HG03280 (cell line): ENCODE results near the gene CTU1.

Experiments
- ATAC-seq: cut with Tn5 transposase; IDR thresholded peaks from one replicate; pipeline ENCODE4 v1.9.1; 2021; ENCODE audit warnings: mild to moderate bottlenecking, moderate library complexity; ENCODE audit not compliant: unreplicated experiment

CTU1 gene

DNA sequence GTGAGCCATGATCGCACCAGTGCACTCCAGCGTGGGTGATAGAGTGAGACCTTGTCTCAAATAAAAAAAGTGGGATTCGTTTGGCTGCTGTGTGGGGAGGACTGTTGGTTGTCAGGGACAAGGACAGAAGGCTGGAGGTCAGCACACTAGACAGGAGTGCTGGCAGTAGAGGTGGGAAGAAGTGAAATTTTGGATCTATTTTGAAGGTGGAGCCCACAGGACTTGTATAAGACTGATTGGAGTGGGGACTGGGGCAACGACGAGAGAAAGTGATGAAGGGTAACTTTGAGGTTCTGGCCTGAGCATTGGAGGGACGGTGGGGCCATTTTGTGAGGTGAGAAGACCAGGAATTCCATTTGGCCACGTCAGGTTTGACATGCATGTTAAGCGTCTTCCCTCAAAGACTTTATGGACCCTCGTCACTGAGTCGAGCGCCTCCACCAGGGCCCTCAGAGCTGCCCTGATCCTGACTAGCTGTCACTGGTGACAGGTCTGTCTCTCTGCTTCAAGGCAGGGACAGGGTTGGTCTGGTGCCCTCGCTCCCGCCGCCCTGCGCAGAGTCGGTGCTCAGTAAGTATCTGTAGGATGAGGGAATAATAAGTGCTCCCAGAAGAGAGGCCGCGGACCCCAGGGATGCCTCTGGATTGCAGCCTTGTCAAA lies 673 bp downstream of the CTU1 start:
- ATAC-seq = peak; percentile 5

DNA sequence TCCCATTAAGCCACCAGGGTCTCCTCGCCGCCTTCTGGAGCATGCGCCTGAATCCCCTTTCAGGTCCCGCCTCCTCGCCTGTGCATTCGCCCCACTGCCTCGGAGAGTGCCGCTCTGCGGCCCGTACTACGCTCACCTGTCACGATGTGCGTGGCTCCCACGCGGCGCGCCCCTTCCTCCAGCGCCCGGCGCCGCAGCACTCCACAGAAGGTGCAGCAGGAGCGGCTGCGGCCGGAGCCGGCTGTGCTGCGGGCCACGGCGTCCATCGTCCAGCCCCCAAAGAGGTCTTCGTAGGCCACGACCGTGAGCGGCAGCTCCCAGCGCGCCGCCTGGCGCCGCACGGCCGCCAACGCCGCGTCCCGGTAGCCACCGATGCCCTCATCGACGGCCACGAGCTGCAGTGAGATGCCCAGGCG lies 4.3 kb downstream of the CTU1 start:
- ATAC-seq = no peak

DNA sequence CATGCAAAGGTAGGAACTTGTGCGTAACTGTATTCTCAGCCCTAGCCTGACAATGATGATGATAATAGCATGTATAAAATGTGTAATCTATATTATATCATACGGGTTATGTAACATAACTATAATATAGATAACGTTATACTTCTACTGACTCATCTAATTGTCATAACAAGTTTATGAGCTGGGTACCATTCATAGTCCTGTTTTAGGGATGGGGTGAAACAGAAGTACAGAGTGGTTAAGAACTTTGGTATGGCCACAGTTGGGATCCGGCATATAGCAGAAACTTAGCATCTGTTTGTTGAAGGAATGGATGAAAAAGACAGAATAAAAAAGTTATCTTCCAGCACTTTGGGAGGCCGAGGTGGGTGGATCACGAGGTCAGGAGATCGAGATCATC lies 5.2 kb downstream of the CTU1 start:
- no peak for ATAC-seq

DNA sequence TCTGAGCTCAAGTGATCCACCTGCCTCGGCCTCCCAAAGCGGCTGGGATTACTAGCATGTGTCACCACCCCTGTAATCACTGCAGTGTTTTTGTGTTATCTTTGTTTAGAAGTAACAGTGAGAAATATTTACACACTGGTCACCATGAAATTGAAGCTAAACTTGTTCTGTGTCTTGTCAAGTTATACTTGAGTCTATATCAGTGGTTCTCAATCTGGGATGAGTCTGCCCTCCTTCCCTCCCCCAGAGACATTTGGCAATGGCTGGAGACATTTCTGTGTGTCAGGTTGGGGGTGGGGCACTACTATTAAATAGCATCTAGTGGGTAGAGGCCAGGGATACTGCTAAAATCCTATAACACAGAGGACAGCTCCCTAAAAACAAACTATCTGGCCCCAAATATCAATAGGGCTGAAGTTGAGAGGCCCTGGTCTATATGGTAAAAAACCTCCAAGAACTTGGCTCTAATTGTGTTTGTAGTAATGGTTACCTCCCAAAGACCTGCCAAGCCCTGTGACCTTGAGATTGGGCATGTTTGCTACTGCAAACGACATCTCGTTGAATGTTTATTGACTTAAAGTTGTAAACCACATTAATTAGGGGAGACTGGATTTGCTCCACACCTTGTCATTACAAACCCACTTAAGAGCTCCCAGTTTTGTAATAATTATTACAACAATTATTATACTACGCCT lies 6.9 kb downstream of the CTU1 start:
- ATAC-seq = no peak

GRCh38 chr19:51100601-51101000 lies 7.6 kb downstream of the CTU1 start:
- ATAC-seq = no peak

GRCh38 chr19:51099047-51099382 lies 9.2 kb downstream of the CTU1 start:
- ATAC-seq = no peak

- ATAC-seq = no peak
These were observed 9.7 kb downstream of the CTU1 start for GRCh38 chr19:51098365-51099046.

DNA sequence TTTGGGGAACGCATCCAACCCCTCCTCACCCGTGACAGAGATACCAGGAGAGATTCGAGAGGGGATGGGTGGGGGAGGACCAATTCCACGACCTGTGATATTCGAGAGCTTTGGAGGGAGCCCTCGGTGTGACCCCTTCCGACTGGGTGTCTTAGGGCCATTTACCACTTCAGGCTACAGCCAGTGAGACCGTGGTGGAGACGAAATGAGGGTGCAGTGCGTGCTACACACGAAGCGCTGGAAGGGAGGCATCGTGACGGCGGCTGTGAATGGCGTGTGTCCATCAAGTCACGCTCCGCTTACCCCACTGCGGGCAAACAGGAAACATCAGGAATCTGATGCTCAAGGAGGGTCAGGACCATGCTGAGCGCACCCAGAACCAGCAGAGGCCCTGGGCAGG lies 10.4 kb downstream of the CTU1 start:
- ATAC-seq = no peak

- no peak for ATAC-seq
These were observed 11.0 kb downstream of the CTU1 start for GRCh38 chr19:51097166-51097738.

- no peak for ATAC-seq
These were observed 11.6 kb downstream of the CTU1 start for GRCh38 chr19:51096473-51097165.

DNA sequence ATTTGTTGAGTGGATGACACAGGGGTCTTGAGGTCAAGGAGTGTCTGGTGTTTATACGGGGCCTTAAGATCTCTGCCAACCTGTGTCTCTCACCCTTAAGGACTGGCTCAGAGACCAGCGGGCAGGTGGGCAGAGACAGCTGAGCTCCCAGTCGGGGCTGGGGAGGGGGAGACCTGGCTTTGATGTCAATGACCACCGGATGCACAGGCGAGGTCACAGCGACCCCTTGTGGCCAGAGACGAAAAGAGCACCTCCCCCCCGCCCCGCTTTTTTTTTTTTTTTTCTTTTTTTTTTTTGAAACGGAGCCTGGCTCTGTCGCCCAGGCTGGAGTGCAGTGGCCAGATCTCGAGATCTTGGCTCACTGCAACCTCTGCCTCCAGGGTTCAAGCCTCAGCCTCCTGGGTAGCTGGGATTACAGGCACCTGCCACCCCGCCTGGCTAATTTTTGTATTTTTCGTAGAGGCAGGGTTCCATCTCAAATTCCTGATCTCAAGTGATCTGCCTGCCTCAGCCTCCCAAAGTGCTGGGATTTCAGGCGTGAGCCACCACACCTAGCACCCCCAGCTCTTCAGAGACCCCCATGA lies 13.4 kb downstream of the CTU1 start:
- no peak for ATAC-seq

- no peak for ATAC-seq
These were observed 14.5 kb downstream of the CTU1 start for GRCh38 chr19:51093510-51094345.

- no peak for ATAC-seq
These were observed 15.1 kb downstream of the CTU1 start for GRCh38 chr19:51093101-51093500.

DNA sequence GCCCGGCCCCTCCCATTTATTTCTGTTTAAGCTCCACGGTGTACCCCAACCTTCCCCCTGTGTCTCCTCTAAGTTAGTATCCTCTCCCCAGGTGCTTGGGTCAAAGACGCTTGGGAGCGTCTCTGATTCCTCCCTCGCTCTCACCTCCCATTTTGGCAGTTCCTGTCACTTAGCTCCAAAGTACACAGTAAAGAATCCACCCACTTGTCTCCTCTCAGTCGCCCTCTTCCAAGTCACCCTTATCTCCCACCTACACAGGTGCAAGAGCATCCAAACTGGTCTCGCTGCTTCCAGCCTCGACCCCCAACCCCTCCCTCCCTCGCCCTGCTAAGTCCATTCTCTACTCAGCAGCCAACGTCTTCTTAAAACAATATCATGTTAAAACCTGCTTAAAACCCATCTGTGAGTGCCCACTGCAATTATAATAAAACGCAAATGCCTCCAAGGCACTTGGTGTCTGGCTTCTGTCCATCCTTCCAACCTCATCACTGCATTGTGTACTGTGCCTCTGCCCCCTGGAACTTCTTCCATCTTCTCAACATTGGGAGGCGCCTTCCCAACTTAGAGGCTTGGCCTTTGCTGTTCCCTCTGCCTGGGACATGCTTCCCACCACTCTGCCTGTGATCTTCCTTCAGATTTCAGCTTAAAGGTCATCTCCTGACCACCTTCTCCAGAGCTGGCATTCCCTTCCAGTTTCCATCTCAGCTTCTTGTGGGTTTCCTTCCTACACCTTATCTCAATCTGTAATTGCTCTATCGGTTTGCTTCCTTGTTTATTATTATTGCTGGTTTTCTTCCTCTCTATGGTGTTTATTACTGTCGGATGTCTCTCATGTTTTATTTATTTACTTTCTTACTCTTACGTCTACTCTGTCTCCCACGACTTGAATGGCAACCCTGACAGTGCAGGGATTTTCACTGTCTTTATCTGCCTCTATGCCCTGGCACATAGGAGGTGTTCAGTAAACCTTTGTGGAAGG lies 16.0 kb downstream of the CTU1 start:
- no peak for ATAC-seq

- ATAC-seq = no peak
These were observed 17.1 kb downstream of the CTU1 start for GRCh38 chr19:51091126-51091525.

DNA sequence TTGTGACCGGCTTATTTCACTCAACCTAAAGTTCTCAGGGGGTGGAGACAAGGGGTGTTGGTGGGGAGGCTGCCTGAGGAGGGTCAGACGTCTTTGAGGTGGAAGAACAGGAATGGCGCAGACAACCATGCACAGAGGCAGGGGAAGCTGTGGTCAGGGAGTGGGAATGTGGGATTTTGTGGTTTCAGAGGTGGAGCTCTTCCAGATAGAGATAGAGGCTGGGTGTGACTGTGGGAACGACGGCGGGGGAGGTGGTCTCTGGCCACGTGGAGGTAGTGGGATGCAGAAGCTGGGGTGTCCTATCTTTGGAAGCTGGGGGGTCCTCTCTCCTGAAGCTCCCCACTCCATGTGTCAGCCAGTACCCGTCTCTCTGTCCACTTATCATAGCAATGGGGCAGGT lies 17.7 kb downstream of the CTU1 start:
- ATAC-seq = no peak

- no peak for ATAC-seq
These were observed 18.4 kb downstream of the CTU1 start for GRCh38 chr19:51089786-51090185.

DNA sequence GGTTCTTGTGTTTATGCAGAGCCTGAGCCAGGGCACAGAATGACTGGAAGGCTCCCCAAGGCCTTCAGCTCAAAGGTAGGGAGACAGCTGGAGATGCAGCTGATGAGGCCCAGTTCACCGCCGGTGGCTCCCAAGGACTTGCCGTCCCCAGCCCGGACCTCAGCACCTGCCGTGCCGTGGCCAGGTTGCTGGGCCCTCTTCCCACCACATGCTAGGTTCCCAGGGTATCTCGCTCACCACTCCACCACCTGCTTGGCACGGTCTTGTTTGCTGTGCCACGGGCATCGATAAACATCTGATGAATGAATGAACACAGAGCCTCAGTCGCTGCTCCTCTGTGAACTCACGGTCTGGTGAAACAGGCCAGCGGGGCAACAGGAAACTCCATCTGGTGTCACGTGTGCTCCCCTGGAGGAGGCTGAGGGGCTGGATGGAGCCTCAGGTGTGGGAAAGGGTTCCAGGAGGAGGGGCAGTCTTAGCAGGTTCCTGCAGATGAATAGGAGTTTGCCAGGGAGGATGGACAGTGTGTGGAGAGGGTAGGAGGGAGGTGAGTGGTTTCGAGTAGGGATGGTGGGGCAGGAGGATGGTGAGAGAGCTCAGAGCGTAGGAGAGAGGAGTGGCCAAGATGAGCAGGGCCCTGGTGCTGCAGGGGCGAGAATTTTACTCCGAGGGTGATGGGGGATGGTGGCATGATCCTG lies 21.9 kb downstream of the CTU1 start:
- ATAC-seq = no peak
